Gastroesophageal sphincter (tissue), 3 donors: ENCODE data around the gene HSPA1A.

Experiments used
- CTCF ChIP-seq, 4 experiments: fragments of 200-600 bp in 2 of 4; fragments of 450-650 bp in 2 of 4; sonication (generic) in 1 of 4; IDR thresholded peaks; one replicate each; pipeline ENCODE4 v1.5.1; 2017 to 2019; ENCODE audit warnings: antibody characterized with exemption in 4 of 4, mild to moderate bottlenecking in 2 of 4, moderate library complexity in 2 of 4
- POLR2AphosphoS5 ChIP-seq: sonication (generic); formaldehyde crosslinking; IDR thresholded peaks from one replicate; pipeline ENCODE4 v1.6.1; 2017; ENCODE audit warnings: antibody characterized with exemption

GRCh38 chr6:31775184-31775583 lies 40.2 kb upstream of the HSPA1A start:
- TF ChIP-seq CTCF (IDR thresholded peaks at IDR 0.05) (no peak), POLR2AphosphoS5 (no peak)
